AG08396 (cell line): Measurements from ENCODE around the gene INPP5E.
A peak's percentile ranks its signal among the peaks of the same experiment; 100 is the strongest.
"Not testable (repeated sequence)": the region's sequence is repeated elsewhere in the genome, so short reads cannot be mapped to it uniquely, and the experiment has no call there.

ENCODE experiments used
- DNase-seq: peaks from one replicate; pipeline ENCODE4 v3.0.0; 2012; ENCODE audit warnings: low spot score, mixed read lengths

Gene INPP5E

DNA sequence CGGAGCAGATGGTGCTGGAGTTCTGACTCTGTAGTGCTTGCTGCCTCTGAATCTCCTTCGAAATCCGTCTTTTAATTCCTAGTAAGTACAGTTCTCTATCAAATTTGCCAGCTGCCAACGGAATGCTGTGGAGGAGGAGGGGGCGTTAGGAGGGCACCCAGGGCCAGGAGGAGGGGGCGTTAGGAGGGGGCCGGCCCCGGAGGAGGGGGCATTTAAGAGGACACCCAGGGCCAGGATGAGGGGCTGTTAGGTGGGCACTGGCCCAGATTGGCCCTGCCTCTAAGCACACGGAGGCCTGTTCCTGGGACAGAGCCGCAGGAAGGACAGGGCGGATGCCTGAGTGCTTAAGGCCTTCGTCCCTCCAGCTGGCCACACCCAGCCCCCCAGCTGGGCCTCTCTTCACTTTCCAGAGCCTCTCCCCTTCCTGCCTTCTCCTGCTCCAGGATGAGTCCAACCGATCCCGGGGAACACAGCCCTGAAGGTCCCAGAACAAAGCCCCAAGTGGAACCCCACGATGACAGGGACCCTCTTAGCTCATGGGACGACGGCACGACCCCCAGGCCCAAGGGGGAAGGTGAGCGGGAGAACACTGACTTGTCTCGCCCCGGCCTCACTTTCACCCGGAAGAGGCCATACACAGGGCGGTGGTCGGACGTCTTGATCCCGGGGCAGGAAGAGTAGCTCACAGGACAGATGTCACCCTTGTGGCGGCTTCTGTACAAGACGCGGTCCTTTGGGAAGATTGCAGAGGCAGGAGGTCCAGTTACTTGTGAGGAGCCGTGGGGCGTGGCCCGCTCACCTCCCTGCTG, 9.8 kb downstream of the INPP5E start:
- no peak for DNase-seq

- no peak for DNase-seq
These were observed 10.5 kb downstream of the INPP5E start for GRCh38 chr9:136429075-136429628.

DNA sequence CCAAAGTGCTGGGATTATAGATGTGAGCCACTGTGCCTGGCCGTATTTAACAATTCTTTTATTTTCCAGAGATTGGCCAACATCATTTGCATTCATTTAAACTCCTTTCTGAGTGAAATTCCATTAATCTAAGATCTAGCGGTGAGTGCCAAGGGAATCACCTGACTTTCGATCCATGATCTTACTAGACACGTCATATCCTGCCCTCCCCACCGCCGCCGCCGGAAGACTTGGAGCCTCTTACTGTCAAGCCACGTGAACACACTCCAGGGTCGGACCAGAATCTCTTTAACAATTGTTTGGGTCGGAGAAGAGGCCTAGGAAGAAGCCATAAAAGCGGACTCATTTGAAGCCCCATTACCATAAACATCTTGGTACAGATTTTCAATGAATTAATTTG, 12.9 kb downstream of the INPP5E start:
- no peak for DNase-seq

DNA sequence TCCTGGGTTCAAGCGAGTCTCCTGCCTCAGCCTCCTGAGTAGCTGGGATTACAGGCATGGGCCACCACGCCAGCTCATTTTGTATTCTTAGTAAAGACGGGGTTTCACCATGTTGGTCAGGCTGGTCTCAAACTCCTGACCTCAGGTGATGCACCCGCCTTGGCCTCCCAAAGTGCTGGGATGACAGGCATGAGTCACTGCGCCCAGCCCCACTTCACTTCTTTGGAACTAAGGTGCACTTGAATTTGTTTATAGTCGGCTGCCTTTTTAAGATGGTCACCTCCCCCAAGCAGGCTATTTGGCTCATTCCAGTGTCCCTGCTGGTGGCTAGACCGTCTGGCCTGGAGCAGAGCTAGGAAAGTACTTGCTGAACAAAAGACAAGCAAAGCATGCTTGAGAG, 14.3 kb downstream of the INPP5E start:
- not testable (repeated sequence) for DNase-seq

- DNase-seq, result no peak
These were observed 14.8 kb downstream of the INPP5E start for GRCh38 chr9:136424750-136425362.

DNA sequence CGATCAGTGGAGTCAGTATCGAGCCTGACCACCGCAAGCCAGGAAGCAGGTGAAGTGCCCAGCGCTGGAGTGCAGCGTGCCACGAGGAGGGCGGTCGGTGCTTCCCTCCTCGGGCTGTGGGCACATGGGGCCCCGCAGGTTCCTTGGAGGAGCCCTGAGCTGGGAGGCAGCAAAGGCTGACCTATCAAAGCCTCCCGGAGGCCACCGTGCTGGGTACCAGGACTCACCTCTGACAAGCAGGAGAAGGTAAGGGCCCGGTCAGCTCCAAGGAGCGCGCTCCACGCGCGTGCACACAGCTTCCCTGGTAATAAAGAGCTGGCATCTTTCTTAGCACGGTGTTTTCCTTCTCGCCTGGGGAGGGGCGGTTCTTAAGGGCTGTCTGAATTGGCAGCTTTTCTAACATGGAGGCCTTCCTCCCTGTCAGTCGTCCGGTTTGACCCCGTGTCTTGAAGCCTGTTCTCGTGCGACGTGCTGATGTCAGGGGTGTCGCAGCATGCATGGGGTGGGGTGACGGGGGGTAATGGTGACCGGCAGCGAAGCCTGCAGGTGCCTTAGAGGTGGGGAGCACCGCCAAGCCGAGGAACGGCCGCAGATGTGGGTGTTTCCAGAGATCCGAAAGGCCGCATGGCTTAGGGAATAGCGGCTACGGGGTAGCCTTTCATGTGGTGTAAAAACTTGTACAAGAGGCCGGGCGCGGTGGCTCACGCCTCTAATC, 16.1 kb downstream of the INPP5E start:
- no peak for DNase-seq

DNA sequence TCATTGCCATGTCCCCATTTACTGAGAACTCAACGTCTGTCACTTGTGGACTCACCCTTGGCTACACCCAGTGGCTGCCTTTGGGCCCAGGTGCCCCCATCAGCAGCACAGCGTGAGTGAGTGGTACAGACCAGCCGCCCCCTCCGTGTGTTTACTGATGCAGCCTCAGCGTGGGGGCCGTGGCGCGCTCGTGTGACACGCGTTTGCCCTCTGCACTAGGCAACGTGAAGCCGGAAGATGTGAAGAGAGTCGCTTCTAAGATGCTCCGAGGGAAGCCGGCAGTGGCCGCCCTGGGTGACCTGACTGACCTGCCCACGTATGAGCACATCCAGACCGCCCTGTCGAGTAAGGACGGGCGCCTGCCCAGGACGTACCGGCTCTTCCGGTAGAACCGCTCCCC, 16.8 kb downstream of the INPP5E start:
- no peak for DNase-seq

GRCh38 chr9:136421791-136422190, 17.9 kb downstream of the INPP5E start:
- no peak for DNase-seq

DNA sequence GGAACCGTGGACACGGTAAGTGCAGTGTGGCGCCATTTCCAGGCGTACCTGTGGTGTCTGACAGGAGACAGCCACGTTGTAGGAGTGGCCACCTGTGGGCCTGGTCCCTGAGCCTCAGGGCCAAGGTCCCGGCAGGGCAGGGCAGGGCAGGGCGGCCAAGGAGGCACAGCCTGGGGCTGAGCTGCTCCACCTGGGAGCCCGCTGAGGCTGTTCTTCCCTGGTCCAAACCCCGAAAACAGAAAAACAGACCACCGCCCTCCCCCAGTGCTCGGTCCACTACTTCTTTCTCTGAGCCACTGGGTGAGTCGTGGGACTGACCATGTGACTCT, 20.6 kb downstream of the INPP5E start:
- DNase-seq, result no peak

DNA sequence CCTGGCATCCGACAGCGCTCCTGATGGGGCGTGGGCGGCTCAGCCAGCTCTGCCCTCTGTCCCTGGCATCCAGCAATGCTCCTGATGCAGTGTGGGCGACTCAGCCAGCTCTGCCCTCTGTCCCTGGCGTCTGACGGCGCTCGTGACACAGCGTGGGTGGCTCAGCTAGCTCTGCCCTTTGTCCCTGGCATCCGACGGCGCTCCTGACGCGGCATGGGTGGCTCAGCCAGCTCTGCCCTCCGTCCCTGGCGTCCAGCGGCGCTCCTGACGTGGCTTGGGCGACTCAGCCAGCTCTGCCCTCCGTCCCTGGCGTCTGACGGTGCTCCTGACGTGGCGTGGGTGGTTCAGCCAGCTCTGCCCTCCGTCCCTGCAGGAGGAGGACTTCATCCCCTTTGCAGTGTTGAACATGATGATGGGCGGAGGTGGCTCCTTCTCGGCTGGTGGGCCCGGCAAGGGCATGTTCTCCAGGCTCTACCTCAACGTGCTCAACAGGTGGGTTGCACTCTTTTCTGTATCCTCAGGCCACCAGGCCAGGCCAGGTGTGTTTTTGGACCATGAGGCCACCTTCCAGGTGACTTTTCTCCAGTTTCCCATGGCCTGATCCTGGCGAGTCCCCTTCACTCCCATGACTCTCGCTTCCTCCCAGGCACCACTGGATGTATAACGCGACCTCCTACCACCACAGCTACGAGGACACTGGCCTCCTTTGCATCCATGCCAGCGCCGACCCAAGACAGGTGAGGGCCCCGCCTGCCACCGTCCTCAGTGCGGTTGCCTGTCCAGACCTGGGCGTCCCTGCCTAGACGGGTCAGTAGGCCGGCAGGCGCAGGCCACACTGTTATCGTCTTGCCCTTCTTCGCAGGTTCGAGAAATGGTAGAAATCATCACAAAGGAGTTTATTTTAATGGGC, 21.2 kb downstream of the INPP5E start:
- no peak for DNase-seq

DNA sequence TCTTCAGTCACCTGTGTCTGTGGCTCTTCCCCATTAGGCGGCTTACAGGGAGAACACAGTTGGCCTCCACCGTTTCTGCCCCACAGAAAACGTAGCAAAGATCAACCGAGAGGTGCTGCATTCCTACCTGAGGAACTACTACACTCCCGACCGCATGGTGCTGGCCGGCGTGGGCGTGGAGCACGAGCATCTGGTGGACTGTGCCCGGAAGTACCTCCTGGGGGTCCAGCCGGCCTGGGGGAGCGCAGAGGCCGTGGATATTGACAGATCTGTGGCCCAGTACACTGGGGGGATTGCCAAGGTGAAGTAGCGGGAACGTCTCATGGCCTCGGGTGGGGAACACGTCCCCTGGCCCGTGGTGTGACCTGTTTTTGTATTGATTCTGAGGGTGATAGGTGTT, 22.7 kb downstream of the INPP5E start:
- no peak for DNase-seq

GRCh38 chr9:136416427-136416826, 23.2 kb downstream of the INPP5E start:
- no peak for DNase-seq

GRCh38 chr9:136412962-136413361, 26.7 kb downstream of the INPP5E start:
- no peak for DNase-seq

DNA sequence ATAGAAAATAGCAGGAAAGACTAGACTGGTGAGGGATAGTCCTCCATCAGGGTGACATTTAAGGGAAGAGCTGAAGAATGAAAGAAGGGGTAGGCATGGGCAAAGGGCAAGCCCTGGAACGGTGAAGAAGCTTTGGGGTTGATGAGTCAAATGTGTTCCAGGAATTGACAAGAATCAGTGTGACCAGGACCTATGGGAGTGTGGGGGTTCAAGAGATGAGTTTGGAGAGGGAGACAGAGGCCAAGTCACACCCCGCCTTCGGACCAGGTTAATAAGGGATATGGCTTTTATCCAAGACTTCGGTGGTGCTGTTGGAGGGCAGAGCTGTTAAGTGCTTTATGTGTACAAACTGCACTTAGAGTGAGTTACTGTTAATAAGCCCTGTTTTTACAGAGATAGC, 28.3 kb downstream of the INPP5E start:
- DNase-seq, result no peak

GRCh38 chr9:136410500-136411287, 29.0 kb downstream of the INPP5E start, which contains the start of the genes ENTR1 and PMPCA:
TSS of gene ENTR1 (minus strand) at chr9:136410614. CDS start at chr9:136410397, 217 bp downstream.
TSS of gene PMPCA (plus strand) at chr9:136410658. CDS start at chr9:136410669, 11 bp downstream.
- peak; percentile 99 for DNase-seq

- DNase-seq, result peak; percentile 81
These were observed 29.8 kb downstream of the INPP5E start for GRCh38 chr9:136409557-136410455.

DNA sequence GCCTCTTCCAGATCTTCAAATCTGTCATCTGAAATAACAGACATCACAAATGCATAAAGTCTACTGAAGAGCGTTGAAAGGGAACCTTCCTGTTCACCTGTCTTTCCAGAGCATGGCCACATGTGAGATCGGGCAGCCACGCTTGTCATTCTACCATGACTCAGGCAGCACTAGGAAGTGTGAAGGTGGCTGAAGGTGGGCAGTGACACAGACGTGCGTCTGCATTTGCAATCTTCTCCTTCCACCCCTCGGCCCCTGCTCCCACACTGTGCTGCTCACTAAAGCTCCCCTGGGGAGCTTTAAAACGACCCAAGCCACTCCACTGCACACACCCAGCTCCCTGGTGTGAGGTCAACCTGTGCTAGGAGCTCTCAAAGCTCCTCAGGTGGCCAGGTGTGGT, 31.7 kb downstream of the INPP5E start:
- no peak for DNase-seq

DNA sequence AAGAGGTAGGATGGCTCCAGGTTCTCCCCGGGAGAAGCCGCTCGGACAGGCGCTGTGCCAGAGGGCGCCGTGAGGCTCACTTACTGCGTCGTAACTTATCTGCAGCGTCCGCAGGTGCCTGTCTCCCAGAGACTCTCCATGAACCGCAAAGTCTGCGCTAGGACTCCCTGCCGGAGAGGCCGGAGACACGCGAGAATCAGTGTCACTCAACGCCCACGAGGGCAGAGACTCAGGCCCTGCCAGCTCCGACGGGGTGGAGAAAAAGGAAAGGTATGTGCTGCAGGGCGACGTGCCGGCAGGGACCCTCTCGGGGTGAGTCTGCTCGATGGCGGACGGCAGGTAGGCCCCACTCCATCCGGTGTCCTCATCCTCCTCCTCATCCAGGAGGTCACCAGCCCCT, 32.6 kb downstream of the INPP5E start:
- not testable (repeated sequence) for DNase-seq

GRCh38 chr9:136405904-136406303, 33.7 kb downstream of the INPP5E start:
- not testable (repeated sequence) for DNase-seq

DNA sequence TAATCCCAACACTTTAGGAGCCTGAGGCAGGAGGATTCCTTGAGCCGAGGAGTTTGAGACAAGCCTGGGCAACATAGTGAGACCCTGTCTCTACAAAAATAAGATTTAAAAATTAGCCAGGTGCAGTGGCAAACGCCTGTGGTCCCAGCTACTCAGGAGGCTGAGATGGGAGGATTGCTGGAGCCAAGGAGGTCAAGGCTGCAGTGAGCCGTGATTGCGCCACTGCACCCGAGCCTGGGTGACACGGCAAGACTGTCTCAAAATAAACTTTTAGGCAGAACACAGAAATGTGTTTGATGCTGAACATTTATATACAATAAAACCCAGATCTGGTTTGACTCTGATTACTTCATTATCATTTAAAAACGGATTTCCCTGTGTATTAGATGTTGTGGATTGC, 34.2 kb downstream of the INPP5E start:
- no peak for DNase-seq
